Fibroblast of the conjunctiva (primary cell): ENCODE data around the gene PPME1.

Experiments used
- DNase-seq: peaks from one replicate; pipeline ENCODE4 v3.0.0-alpha.2; 2010; ENCODE audit warnings: low read depth

The PPME1 gene

DNA sequence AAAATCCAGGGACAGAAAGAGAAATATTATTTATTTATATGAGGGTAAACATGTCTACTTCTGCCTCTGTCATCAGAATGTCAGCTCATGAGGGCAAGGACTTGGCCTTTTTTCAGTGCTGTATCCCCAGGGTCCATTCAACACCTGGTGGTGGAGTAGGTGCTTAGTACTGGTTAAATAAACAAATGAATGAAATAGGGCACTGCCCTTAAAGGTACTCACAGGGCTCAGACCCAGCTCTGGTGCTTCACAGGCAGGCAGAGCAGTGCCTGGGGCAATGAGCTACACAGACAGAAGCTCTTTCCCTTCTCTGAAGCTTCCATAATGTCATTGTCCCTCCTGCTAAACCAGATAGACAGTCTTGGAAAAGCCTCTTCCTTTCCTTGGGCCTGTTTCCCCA, 109.4 kb downstream of the PPME1 start:
- DNase-seq = no peak

DNA sequence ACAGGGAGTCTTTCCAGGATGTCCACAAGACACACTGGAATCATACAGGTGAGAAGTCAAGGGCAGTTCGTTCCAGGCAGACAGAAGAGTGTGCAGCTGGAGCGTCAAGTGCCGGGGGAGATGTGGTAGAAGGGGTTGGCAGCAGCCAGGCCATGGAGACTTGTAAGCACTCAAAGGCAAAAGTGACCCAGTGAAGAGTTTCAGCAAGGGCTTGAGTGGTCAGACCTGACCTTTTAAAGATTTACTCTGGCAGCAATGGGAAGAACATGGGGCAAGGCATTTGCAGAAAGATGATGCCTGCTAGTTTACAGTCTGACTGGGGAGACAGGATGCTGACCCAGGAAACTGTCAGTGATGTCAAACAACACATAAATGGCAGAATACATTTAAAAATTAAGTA, 111.3 kb downstream of the PPME1 start:
- no peak for DNase-seq

DNA sequence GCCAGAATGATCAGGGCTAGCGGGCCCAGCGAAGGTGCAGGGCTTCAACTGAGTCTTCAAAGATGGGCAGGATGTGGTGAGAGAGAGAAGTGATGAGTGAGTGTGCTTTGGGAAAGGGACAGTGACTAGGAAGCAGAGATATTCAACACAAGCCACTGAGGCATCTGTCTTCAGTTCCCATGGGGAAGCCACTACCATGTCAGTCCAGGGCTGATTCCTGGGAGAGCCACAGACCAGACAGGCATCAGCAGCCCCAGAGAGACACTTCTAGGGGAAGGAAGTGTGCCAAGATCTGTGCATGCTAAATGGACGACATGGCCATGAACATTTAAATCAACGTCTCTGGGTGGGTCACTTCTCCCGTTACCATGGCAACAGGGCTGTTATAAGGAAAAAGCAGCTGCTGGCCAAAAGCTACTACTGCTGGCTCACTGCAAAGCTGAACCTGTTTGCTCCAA, 111.9 kb downstream of the PPME1 start:
- DNase-seq = peak; percentile 21

DNA sequence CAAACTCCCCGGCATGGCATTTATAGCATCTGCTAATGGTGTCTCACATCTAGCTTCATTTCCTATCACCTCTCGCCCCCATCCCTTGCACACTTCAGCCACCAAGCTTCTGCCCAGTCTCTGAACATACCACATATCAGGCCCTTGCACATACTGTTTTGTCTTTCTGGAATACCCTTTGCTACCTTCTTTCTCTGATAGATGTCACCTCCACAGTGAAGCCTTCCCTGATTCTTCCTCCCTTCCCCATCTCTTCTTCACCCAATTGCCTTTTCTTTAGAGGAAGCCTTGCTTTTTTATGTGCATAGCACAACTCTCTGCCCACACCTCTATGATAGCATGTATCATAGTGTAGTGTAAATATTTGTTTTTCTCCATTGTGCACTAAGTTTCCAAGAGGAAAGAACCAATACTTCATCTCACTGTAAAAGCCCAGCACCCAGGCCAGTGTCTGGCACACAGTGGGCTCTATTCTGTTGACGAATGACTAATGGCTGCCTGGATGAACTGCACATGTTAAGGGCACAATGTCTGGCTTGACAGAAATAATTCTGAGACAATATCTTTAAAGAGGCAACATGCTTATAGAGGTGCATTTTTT, 112.6 kb downstream of the PPME1 start:
- no peak for DNase-seq

DNA sequence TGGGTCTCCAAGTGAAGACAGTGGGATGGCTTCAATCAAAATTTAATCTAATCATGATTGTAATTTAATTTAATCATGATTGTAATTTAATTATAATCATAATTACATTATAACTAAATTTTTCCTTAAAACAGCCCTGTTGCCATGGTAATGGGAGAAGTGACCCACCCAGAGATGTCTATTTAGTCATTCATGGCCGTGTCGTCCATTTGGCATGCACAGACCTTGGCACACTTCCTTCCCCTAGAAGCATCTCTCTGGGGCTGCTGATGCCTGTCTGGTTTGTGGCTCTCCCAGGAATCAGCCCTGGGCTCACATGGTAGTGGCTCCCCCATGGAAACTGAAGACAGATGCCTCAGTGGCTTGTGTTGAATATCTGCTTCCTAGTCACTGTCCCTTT, 113.4 kb downstream of the PPME1 start:
- no peak for DNase-seq

DNA sequence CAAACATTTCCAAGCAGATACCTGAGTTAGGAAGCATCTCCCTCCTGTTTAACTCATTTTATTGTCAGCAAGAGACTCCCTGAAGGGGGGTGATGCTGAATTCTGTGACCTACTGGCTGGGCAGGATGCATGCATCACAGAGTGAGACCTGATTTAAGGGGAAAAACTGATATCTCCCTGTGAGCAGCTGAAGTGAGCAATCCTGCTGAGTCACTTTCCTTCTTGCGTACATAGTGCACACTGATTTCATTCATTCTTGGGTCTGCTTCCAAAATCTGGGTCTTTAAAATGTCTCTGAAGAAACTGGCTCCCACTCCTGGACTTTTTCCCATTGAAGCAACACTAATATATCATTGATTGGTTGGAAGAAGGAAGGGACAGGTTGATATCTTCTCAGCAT, 117.1 kb downstream of the PPME1 start:
- peak; percentile 82 for DNase-seq

DNA sequence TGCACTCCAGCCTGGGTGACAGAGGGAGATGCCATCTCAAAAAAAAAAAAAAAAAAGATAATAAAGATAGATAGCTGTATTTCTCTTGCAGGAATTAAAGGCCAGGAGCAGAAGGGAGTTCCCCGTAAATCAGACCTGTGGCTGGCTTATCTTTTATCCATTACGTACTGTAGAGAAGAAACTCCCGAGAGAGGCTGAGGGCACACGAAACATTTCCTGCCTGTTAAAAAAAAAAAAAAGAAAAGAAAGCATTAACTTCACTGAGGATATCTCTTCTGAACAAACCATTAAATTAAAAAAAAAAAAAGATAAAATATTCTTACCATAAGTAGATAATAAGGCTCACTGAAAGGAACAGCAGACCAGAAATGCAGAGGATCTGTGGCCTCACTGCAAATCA, 117.8 kb downstream of the PPME1 start:
- DNase-seq = no peak

DNA sequence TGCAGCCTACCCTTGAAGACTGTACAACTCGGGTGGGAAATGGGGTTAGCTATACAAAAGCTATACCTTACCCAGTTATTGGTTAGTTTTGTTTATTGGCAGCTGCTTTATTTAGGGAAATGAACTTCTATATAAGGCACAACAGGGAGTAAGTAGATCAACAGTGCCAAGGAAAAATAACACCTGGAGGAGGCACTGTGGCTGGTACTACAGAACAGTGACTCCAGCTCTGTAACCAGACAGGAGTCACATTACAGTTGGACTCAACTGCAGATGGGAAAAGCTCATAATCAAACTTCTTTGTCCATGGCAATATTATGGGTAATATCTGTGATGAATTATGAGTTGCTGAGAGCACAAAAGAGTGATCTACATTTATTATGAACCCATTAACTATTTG, 126.4 kb downstream of the PPME1 start:
- DNase-seq = no peak

DNA sequence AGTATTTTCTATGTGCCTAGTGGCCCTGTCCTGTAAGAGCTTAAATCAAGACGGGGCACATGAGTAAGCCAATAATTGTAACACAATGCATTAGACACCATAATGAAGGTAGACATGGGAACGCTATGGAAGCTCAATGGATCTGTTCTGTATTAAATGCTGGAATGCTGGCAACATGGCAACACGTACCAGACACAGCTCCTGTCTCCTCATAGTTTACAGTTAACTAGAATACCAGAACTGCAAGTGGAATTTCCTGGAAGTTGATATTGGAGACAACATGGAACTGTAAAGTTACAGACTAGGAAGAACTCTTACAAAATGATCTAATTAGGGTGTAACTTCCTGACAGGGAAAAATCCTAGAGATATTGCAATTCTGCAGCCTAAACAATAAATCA, 127.9 kb downstream of the PPME1 start:
- no peak for DNase-seq
